Right lobe of liver (tissue), 4 donors: ENCODE measurements around the gene ATP10D.

Experiments used
- CTCF ChIP-seq, 4 donors: fragments of 200-600 bp in 3 of 4; fragments of 450-650 bp in 1 of 4; IDR thresholded peaks; one replicate each; pipeline versions ENCODE4 v1.5.1 to v1.8.0; 2016 to 2022; ENCODE audit warnings: antibody characterized with exemption in 4 of 4, mild to moderate bottlenecking in 2 of 4
- POLR2A ChIP-seq: fragments of 450-650 bp; IDR thresholded peaks from one replicate; pipeline ENCODE4 v1.6.1; 2017; ENCODE audit warnings: antibody characterized with exemption, mild to moderate bottlenecking
- donor health status: DM: no; HTN: no; CAD: no.
- donor health status: DM: no; HTN: no; CAD: no.
- donor health status: DM: no; HTN: yes; CAD: no.

GRCh38 chr4:47444031-47444430, 41.0 kb upstream of the ATP10D start:
- no peak for TF ChIP-seq CTCF (IDR thresholded peaks at IDR 0.05)
- no peak for TF ChIP-seq POLR2A
